HG03159 (cell line): Measurements from ENCODE around the gene GABBR2.

Experiments
- ATAC-seq: cut with Tn5 transposase; IDR thresholded peaks from one replicate; pipeline ENCODE4 v1.9.1; 2021; ENCODE audit warnings: mild to moderate bottlenecking, moderate library complexity; ENCODE audit not compliant: unreplicated experiment

The GABBR2 gene

GRCh38 chr9:98330831-98331230, 377.9 kb downstream of the GABBR2 start:
- ATAC-seq: no peak

DNA sequence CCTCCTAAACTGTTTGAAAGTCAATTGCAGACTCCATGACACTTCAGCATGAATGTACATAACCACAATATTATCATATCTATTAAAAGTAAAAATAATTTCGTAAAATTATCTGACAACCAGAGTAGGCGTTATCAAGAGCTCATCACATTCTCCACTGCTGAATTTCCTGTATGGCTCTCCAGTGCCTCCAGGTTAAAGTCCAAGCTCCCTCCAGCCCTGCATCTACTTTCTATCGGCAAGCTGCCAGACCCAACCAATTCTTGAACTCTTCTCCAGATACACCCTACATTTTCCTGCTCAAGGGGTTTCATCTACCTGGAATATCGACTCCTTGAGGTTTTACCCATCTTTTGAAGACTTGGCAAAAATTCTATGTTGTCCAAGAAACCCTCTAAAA, 378.8 kb downstream of the GABBR2 start:
- ATAC-seq: no peak

GRCh38 chr9:98329281-98329680, 379.5 kb downstream of the GABBR2 start:
- ATAC-seq: no peak

DNA sequence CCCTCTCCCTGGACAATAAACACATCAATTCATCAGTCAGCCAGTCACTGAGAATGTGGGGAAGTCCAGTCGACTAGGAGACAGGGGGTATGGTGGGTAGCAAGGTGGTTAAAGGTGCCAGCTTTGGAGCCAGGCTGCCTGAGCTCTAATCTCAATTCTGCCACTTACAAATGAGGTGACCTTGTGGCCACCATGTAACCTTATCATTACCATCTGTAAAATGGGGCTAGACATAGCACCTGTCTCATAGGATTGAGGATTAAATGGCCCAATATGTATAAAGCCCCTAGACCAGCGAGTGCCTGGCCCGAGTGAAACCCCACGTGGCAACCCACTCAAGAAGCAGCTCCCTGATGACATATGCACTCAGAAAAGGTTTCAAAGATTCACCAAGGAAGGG, 380.0 kb downstream of the GABBR2 start:
- ATAC-seq: no peak

- no peak for ATAC-seq
These were observed 380.6 kb downstream of the GABBR2 start for GRCh38 chr9:98328141-98328540.

DNA sequence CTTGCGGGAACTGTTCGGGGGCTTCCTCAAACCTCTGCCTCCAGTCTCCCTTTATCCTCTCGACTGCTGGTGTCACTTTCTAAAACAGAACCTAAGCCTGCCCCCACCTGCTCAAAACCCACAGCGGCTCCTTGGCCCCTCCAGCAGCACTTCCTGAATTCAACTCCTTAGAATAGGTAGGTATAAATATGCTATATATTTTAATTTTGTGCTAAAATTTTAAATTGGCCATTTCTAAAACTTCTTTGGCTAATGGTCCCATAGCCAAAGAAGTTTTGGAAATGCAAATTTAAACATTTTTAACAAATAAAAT, 381.5 kb downstream of the GABBR2 start:
- no peak for ATAC-seq

DNA sequence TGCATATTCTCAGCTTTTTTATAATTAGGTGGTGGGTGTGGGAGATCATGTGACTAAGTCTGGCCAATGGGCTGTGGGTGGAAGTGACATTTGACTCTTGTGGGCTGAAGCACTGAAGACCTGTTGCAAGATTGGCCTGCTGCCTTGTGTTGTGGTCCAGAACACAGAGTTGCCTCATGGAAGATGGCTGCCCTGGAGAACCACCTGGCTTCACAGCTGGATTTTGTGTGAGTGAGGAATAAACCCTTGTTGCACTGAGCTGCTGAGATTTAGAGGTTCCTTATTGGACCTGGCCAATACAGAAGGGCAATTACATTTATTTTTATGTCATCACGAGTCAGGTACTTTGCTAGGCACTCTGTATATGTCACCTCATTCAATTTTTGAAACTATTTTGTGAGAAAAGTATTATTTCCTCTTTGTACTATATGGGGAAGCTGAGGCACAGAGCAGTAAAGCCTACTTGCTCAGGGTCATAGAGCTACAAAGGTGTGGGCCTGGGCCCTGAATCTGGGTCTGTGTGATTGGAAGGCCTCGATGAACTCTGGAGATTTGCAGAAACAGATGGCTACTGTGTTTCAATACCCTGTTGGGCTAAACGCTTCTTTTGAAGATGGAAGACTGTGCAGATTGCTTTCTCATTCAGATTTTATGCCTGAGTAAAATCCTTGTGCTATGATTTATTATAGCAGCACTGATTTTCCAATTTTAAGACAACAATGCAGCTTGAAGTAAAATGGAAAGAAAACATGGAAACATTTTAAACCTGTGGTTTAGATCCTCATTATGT, 382.1 kb downstream of the GABBR2 start:
- ATAC-seq: no peak

DNA sequence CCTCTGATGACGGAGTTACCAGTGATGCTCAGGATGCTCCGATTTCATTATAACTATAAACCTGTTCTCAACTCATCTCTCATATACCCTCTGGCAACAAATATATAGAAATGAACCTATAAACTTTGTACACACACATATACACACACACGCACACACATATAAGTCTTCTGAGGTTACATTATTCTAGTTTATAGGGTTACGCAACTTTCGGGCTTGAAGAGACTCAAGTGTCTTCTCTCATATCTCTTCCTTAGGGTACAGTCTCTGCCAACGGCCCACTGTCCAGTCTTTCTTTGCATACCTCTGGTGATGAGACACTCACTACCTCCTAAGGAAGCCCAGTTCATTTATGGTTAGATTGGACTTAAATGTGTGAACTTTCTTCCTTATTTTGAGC, 383.9 kb downstream of the GABBR2 start:
- ATAC-seq: no peak

GRCh38 chr9:98323831-98324135, 385.0 kb downstream of the GABBR2 start:
- no peak for ATAC-seq

- no peak for ATAC-seq
These were observed 385.5 kb downstream of the GABBR2 start for GRCh38 chr9:98323051-98323830.

DNA sequence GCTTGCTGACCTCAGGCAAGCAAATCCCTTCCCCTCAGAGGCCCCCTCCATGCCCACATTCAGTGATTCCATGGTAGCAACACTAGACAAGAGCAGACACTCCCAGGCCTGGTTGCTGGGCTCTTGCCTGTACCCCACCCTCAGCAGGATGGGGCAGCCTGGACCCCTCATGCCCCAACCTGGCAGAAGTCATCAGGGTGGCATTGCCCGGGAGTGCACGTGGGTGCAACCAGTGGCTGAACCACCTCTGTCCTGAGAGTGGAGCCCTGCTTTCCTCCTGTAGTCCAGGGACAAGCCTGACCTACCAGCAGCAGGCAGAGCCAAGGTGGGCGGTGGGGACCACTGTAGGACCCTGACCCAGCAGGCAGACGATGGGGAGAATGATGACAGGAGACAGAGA, 387.5 kb downstream of the GABBR2 start:
- no peak for ATAC-seq

GRCh38 chr9:98318834-98319478, 389.8 kb downstream of the GABBR2 start:
- ATAC-seq: no peak

DNA sequence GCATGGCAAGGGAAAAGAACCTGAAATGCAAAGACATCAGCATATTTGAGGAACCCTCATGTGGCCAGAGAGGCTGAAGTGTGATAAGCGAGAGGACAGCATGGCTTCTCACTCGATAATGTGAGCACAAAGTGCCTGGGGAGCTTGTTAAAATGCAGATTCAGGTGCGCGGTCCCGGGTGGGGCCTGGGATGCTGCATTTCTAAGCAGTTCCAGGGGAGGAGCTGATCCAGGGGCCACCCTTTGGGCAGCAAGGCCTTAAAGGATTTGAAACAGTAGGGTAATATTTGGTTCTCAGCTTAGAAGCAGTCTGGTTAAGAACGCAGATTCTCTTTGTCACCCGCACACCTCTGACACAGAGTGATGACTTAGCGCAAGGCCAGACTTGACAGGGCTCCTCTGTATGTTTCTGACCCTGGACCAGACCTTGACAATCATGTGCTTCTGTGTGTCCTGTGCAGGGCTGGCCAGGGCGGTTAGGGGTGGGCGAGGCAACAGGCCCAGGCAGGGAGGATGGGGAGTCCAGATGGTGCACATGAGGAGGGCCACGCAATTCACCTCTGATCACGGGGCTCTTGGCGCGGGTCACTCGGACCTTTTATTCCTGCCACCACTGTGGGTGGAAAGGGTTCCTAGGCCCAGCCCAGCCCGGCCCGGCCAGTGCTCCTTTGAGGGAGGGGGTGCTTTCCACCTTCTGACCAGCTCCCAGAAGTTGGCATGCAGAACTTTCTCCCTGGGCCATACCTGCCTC, 390.5 kb downstream of the GABBR2 start:
- no peak for ATAC-seq

DNA sequence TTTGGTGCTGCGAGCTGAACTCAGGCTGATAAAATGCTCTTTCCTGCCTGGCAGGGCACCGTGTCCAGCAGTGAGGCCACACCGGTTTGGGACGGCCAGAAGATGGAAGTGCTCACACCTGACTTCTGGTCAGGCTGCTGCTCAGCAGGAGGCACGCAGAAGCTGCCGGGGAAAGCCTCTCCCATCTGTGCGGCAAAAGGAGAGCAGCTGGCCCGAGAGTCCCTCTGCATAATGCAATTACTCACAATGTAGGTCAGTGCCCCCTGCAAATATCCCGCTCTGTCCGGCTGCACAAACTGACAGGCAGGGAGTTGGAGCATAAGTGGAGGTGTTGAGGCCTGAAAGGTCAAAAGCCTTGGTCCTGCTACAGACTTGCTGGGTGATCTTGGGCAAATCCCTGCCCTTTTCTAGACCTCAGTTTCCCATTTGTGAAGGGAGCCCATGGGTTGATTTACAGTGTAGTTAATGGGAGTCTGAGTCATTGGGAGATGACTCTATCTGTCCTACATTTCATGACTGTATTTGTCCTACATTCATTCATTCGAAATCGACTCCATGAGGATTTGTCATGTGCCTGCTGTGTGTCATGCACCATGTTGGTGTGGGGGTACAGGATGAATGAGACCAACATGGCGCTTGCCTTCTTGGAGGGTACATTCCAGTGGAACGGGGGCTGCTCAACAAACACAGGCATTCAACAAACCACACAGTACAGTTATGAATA, 391.4 kb downstream of the GABBR2 start:
- no peak for ATAC-seq

GRCh38 chr9:98316445-98317133, 392.1 kb downstream of the GABBR2 start:
- ATAC-seq: no peak

DNA sequence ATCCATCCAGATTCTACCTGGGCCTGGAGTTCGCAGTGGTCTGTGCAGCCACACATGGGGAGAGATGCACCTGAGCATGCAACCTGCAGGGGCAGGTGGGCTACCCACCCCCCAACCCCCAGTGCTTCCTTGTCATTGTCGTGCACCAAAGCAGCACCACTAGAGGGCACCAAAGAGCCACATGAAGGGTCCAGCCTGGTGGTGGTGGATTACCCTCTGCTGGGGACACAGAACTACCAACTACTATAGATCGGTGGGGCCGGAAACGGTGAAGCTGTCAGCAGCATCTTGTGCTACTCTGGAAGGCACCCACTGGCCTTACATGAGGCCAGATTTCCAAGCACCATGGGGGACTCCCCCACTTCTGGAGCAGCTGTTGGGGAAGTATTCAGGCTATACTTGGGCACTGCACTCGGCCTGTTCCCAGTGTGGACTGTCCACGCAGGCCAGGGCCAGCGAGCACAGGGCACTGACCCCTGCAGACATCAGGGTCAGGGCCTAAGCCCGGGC, 393.1 kb downstream of the GABBR2 start:
- ATAC-seq: peak; percentile 73

GRCh38 chr9:98315067-98315453, 393.7 kb downstream of the GABBR2 start:
- ATAC-seq: no peak

DNA sequence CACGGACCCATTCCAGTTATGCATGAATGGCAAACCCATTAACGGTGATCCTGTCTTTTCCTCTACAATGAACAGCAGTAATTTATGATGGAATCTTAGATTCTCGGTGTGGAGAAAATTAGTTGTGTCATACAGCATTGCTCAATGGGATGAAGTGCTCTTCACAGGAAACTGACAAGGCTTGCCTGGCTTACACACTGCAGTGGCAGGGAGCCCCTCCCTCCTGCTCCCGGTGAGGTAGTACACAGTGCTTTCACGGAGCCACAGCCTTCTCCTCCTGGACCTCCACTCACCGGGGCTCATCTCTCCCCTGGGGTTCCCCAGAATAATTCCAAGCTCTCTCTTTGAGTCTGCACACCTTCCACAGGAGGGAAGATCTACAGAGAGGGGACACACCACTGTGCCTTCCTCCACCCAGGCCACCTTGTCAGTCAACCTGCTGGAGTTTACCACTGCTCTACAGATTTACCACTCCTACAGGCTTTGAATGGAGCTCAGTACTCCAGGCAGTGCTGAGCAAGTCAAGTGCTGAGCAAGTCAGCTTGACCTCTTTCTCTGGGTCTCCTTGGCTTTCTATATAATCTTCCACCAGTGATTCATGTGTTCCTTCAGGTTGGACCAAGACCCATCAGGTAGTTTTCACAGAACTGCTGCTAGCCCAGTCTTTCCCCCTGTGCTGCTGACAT, 394.2 kb downstream of the GABBR2 start:
- ATAC-seq: no peak

GRCh38 chr9:98312365-98312764, 396.4 kb downstream of the GABBR2 start:
- ATAC-seq: no peak
